Lung microvascular endothelial cell (primary cell): ENCODE results near the gene SNRNP200. TPM values are rescaled to one million over a fixed set of nuclear protein-coding genes. Genes with fewer than 3 reads are reported as not detected.

Experiments used
- total RNA-seq: library from RNA; depleted of rRNA; stranded (reverse); fragments of >200 nt; gene quantifications from 2 replicates; pipeline ENCODE4 v1.2.1, GENCODE V29; 2014

SNRNP200 gene
- total RNA-seq, 1 donor from 2014 or later: 40.5 TPM

Other genes with a start within 250 kb of the SNRNP200 start
- gene ADRA2B, start 189.0 kb downstream of the SNRNP200 start, total RNA-seq: 0.22 TPM in 1 of 2 replicates, not detected in the other
- not detected in 2 replicates for gene ASTL, start 167.0 kb downstream of the SNRNP200 start, total RNA-seq
- 0.22 and 0.99 TPM in 2 replicates for gene DUSP2, start 160.1 kb downstream of the SNRNP200 start, total RNA-seq
- gene STARD7, start 96.7 kb downstream of the SNRNP200 start, total RNA-seq: 191 and 262 TPM in 2 replicates
- gene TMEM127, start 39.5 kb downstream of the SNRNP200 start, total RNA-seq: 16.8 and 23.2 TPM in 2 replicates
- gene CIAO1, start 39.3 kb downstream of the SNRNP200 start, total RNA-seq: 59.3 and 89.5 TPM in 2 replicates
- gene ITPRIPL1, start 19.8 kb upstream of the SNRNP200 start, total RNA-seq: 2.0 and 3.6 TPM in 2 replicates
- gene NCAPH, start 30.2 kb upstream of the SNRNP200 start, total RNA-seq: 2.8 and 9.2 TPM in 2 replicates
- under 0.01 and 0.20 TPM in 2 replicates for gene NEURL3, start 199.8 kb upstream of the SNRNP200 start, total RNA-seq
- 8.5 and 9.7 TPM in 2 replicates for gene ARID5A, start 231.2 kb upstream of the SNRNP200 start, total RNA-seq